GM12872 (cell line): Measurements from ENCODE around the gene NETO1.

Experiments
- TF ChIP-seq, protein P1 (sequence below): IDR thresholded peaks from 3 replicates; pipeline ENCODE4 v1.5.1; 2011; ENCODE audit warnings: low read depth, mild to moderate bottlenecking, low read length, moderate library complexity; ENCODE audit not compliant: insufficient read depth

Gene NETO1

DNA sequence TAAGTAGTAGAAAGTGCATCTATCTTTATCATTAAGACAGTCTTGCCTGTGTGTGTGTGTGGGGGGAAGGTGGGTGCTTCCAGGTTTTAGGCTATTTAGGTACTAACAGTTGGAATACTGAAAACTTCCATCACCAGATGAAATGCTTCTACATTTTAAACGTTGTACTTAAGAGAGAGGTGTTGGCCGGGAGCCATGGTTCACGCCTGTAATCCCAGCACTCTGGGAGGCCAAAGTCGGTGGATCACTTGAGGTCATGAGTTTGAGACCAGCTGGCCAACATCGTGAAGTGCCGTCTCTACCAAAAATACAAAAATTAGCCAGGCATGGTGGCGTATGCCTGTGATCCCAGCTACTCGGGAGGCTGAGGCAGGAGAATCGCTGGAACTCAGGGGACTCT, 4.0 kb downstream of the NETO1 start:
- TF ChIP-seq, protein P1, sequence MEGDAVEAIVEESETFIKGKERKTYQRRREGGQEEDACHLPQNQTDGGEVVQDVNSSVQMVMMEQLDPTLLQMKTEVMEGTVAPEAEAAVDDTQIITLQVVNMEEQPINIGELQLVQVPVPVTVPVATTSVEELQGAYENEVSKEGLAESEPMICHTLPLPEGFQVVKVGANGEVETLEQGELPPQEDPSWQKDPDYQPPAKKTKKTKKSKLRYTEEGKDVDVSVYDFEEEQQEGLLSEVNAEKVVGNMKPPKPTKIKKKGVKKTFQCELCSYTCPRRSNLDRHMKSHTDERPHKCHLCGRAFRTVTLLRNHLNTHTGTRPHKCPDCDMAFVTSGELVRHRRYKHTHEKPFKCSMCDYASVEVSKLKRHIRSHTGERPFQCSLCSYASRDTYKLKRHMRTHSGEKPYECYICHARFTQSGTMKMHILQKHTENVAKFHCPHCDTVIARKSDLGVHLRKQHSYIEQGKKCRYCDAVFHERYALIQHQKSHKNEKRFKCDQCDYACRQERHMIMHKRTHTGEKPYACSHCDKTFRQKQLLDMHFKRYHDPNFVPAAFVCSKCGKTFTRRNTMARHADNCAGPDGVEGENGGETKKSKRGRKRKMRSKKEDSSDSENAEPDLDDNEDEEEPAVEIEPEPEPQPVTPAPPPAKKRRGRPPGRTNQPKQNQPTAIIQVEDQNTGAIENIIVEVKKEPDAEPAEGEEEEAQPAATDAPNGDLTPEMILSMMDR = no peak

DNA sequence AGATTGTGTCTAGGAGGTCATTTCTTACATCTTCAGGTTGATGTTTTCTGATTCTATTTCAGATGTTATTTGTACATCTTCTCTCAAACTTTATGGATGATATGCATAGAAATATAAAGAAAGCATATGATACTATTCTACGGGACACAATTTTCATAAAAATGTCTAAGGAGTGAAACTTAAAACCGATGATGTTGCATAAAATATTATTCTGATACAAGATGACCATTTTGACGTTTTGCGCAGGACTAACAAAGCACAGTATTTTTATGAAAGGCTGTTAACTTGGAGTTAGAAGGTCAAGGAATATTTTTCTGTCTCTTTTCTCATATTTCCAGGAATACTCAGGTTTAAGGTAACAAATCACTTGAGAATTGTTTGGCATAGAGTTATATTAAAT, 8.7 kb downstream of the NETO1 start:
- TF ChIP-seq, protein P1 = no peak

DNA sequence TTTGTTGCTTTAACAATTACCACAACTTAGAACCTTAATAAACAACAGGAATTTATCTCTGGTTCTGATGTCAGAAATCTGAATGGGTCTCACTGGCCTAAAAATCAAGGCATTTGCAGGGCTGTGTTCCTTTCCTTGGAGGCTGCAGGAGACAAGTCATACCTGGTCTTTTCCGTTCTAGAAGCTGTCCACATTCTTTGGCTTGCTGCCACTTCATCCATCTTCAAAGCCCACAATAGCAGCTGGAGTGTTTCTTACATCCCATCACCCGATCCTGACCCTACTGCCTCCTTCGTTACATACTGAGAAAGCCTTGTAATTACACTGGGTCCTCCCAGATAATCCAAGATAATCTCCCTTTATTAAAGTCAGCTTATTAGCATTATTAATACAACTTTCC, 18.1 kb downstream of the NETO1 start:
- TF ChIP-seq, protein P1 = no peak

DNA sequence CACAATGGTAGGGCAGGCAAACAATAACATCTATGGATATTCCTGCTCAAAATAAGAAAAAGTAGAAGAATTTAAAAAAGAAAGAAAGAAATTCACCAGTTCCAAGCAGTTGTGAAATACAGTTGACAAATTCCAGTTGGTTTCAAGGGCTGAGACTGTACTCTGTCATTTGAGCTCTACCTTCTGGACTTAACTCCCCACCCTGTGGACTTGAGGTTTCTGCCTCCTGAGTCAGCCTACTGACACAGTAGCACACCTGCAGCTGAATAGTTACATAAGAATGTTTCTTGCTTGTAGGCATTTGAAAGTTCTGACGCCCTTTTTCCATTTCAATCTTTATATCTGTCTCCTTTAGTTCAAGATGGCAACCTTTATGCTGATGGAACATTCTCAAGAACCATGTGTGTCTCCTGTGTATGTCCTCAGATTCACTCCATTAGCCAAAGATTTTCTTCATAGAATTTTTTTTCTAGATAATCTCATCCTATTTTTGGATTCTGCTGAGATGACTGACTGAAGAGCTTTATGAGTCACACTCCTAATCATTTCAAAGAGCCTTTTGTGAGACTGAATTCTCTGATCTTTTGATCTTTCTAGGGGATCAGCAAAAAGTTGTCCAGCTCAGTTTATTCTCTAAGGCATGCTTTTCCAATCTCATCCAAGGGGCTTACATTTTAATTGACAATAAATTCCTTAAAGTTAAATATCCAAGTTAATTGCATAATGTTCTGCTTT, 19.1 kb downstream of the NETO1 start:
- TF ChIP-seq, protein P1 = no peak

DNA sequence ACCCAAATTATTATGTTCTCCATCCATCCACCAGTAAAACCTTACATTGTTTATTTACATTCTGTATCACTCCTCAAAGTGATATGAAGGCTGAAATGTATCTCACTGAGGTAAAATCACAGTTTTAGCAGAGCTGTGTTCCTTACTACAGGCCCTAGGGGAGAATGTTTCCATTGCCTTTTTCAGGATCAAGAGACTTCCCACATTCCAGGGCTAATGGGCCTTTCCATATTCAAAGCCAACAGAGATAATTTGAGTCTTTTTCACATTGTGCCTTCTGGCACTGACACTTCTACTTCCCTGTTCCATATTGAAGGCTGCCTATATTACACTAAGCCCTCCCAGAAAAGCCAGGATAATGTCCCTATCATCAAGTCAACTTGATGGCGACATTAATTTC, 20.0 kb downstream of the NETO1 start:
- TF ChIP-seq, protein P1 = no peak

DNA sequence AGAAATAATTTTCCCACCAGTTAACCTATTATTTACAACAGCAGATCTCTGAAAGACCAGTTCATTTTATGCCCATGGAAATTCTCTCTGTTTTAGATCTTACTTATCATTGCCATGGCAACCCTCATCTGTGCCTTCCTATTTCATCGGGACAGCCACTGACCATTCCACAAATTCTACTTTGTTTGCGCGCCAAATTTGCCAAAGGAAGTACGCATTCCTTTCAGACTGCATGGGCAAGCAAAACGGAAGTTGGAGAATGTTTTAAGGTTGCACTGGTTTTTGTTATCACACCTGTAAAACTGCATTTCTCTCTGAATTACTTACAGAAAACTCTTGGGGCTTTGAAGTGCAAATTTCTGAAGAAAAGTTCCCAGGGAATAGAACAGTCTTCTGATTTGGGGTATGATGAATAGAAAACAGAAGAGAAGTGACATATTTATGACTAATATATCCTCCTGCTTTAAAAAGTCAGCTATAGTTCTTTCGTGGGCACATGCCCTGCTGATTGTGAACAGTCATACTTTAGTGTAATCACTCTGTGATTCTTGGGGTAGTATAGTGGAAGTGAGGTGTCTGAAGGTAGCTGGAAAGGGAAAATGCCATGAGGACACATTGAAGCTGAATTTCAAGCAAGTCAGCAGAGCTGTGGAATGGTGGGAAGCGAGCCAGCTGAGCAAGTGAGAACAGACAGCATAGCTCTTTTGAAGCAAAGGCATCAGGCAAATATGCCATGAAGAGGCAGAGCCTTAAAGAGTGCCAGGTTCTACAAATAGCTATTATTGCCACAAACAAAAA, 20.9 kb downstream of the NETO1 start:
- TF ChIP-seq, protein P1 = no peak

DNA sequence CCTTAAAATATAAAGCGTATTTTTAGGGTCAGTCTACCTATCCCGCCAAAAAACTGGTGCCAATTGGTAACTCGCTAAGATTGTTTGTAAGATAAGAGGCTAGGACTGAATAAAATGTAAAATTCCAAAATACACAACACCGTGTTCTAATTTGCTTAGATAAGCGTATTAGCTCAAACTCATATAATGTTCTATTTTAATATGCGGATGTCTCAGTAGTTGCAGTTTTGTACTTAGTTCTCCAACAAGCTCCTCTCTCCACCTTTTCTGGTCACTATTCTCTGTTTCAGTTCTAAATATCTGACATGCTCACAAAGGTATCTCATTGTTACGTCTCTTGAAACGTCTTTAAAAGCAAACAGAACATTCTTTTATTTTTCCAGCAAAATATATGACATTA, 24.0 kb downstream of the NETO1 start:
- TF ChIP-seq, protein P1 = no peak
